GM12878 (cell line): ENCODE results near the gene FERMT3.

ENCODE experiments used
- CEBPZ ChIP-seq: fragments of 150-350 bp; IDR thresholded peaks from 2 replicates; pipeline ENCODE4 v1.6.1; 2016; ENCODE audit warnings: low read depth, low read length
- CTCF ChIP-seq, 3 experiments: IDR thresholded peaks in 2 of 3; conservative IDR thresholded peaks in 1 of 3; 2 replicates each; pipeline ENCODE4 v1.5.1; 2011; ENCODE audit warnings: low read depth in 3 of 3, low read length in 3 of 3, mild to moderate bottlenecking in 3 of 3, control low read depth in 2 of 3, moderate library complexity in 2 of 3, inconsistent platforms in 1 of 3, mixed read lengths in 1 of 3; ENCODE audit not compliant: control insufficient read depth in 2 of 3, insufficient read depth in 1 of 3; ENCODE audit errors: extremely low read depth in 1 of 3
- E4F1 ChIP-seq: fragments of 450-650 bp; IDR thresholded peaks from 2 replicates; pipeline ENCODE4 v1.6.1; 2018; ENCODE audit warnings: borderline replicate concordance, mild to moderate bottlenecking; ENCODE audit not compliant: partially characterized antibody
- EGR1 ChIP-seq, 2 experiments: IDR thresholded peaks; 1 replicate in 1 of 2; 2 replicates in 1 of 2; pipeline ENCODE4 v1.6.1; 2011 to 2012; ENCODE audit warnings: low read depth in 2 of 2, low read length in 2 of 2, borderline replicate concordance in 1 of 2, mild to moderate bottlenecking in 1 of 2, moderate library complexity in 1 of 2
- EP300 ChIP-seq, 2 experiments: fragments of 150-350 bp in 1 of 2; IDR thresholded peaks; 2 replicates each; pipeline ENCODE4 v1.6.1; 2011 to 2012; ENCODE audit warnings: low read depth in 2 of 2, low read length in 2 of 2, borderline replicate concordance in 1 of 2, improper control_type of control experiment in 1 of 2, inconsistent platforms in 1 of 2; ENCODE audit not compliant: control insufficient read depth in 1 of 2
- GABPA ChIP-seq: IDR thresholded peaks from 2 replicates; pipeline ENCODE4 v1.6.1; 2014; ENCODE audit warnings: antibody characterized with exemption, low read depth, mild to moderate bottlenecking, inconsistent platforms
- MAX ChIP-seq: IDR thresholded peaks from 2 replicates; pipeline ENCODE4 v1.6.1; 2012; ENCODE audit warnings: low read depth, low read length, improper control_type of control experiment
- POLR2A ChIP-seq: IDR thresholded peaks from 2 replicates; pipeline ENCODE4 v1.6.1; 2011; ENCODE audit warnings: low read depth, mild to moderate bottlenecking, low read length
- POLR2AphosphoS5 ChIP-seq: IDR thresholded peaks from 2 replicates; pipeline ENCODE4 v1.6.1; 2011; ENCODE audit warnings: mild to moderate bottlenecking, low read length, inconsistent platforms
- RAD21 ChIP-seq: IDR thresholded peaks from 2 replicates; pipeline ENCODE4 v1.6.1; 2011; ENCODE audit warnings: mild to moderate bottlenecking, low read depth, low read length, moderate library complexity; ENCODE audit not compliant: insufficient read depth
- SP1 ChIP-seq: IDR thresholded peaks from one replicate; pipeline ENCODE4 v1.6.1; 2011; ENCODE audit warnings: low read depth, low read length
- STAT1 ChIP-seq: fragments of 450-650 bp; conservative IDR thresholded peaks from 2 replicates; pipeline ENCODE4 v1.6.1; 2014; ENCODE audit warnings: antibody characterized with exemption, mild to moderate bottlenecking
- ZNF24 ChIP-seq: fragments of 450-650 bp; IDR thresholded peaks from 2 replicates; pipeline ENCODE4 v1.6.1; 2017; ENCODE audit warnings: antibody characterized with exemption, mild to moderate bottlenecking
- ZSCAN29 ChIP-seq: fragments of 450-650 bp; IDR thresholded peaks from 2 replicates; pipeline ENCODE4 v1.6.1; 2017; ENCODE audit warnings: mild to moderate bottlenecking, moderate library complexity

- TF ChIP-seq RAD21 (no peak), POLR2AphosphoS5 (no peak), CTCF (IDR thresholded peaks at IDR 0.05 in 2 of 3, conservative IDR thresholded peaks at IDR 0.05 in 1 of 3; ENCODE audit: control insufficient read depth in 2 of 3, extremely low read depth in 1 of 3, insufficient read depth in 1 of 3, low read depth in 3 of 3, low read length in 3 of 3) (no peak), EGR1 (IDR thresholded peaks at IDR 0.05; ENCODE audit: borderline replicate concordance in 1 of 2, low read depth in 2 of 2, low read length in 2 of 2) (no peak), ZNF24 (no peak), POLR2A (no peak), EP300 (IDR thresholded peaks at IDR 0.05; ENCODE audit: borderline replicate concordance in 1 of 2, control insufficient read depth in 1 of 2, low read depth in 2 of 2, low read length in 2 of 2) (no peak), SP1 (no peak), STAT1 (no peak), GABPA (no peak), E4F1 (no peak), CEBPZ (no peak), ZSCAN29 (no peak), MAX (no peak)
These were observed 53.1 kb downstream of the FERMT3 start for GRCh38 chr11:64259533-64260067.
